ENCODE data around the gene ZNF304.

DNA sequence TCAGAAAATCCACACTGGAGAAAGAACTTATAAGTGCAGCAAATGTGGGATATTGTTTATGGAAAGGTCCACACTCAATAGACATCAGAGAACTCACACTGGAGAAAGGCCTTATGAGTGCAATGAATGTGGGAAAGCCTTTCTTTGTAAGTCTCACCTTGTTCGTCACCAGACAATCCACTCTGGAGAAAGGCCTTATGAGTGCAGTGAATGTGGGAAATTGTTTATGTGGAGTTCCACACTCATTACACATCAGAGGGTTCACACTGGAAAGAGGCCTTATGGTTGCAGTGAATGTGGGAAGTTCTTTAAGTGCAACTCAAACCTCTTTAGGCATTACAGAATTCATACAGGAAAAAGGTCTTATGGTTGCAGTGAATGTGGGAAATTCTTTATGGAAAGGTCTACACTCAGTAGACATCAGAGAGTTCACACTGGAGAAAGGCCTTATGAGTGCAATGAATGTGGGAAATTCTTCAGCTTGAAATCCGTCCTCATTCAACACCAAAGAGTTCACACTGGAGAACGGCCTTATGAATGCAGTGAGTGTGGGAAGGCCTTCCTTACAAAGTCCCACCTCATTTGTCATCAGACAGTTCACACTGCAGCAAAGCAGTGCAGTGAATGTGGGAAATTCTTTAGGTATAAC, 26.6 kb downstream of the ZNF304 start:
- no peak for TF ChIP-seq POLR2A (IDR thresholded peaks at IDR 0.05; ENCODE audit: extremely low read depth, insufficient read length)
- TF ChIP-seq, protein P1, sequence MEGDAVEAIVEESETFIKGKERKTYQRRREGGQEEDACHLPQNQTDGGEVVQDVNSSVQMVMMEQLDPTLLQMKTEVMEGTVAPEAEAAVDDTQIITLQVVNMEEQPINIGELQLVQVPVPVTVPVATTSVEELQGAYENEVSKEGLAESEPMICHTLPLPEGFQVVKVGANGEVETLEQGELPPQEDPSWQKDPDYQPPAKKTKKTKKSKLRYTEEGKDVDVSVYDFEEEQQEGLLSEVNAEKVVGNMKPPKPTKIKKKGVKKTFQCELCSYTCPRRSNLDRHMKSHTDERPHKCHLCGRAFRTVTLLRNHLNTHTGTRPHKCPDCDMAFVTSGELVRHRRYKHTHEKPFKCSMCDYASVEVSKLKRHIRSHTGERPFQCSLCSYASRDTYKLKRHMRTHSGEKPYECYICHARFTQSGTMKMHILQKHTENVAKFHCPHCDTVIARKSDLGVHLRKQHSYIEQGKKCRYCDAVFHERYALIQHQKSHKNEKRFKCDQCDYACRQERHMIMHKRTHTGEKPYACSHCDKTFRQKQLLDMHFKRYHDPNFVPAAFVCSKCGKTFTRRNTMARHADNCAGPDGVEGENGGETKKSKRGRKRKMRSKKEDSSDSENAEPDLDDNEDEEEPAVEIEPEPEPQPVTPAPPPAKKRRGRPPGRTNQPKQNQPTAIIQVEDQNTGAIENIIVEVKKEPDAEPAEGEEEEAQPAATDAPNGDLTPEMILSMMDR (IDR thresholded peaks at IDR 0.05; ENCODE audit: low read depth, low read length) = no peak
- TF ChIP-seq, protein P2, sequence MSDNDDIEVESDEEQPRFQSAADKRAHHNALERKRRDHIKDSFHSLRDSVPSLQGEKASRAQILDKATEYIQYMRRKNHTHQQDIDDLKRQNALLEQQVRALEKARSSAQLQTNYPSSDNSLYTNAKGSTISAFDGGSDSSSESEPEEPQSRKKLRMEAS (IDR thresholded peaks at IDR 0.05; ENCODE audit: low read depth, low read length) = no peak
